SU-DHL-6 (cell line): ENCODE results near the gene LIME1.

Experiments
- H2AFZ ChIP-seq: fragments of 200-600 bp; sonication (generic); 2 replicates; pipeline ENCODE4 v1.6.1; 2014; ENCODE audit warnings: low read depth, mild to moderate bottlenecking, moderate library complexity, mixed read lengths, antibody characterized with exemption, low read length; ENCODE audit not compliant: severe bottlenecking
- H3F3A ChIP-seq: fragments of 200-600 bp; shearing (Covaris generic); 2 replicates; pipeline ENCODE4 v1.6.0; 2016; ENCODE audit warnings: antibody characterized with exemption, mild to moderate bottlenecking; ENCODE audit not compliant: insufficient read depth
- H3K27ac ChIP-seq: fragments of 200-600 bp; sonication (generic); 2 replicates; pipeline ENCODE4 v1.5.1; 2016; ENCODE audit warnings: low read depth, mild to moderate bottlenecking, low read length, moderate library complexity, mixed read lengths
- H3K27me3 ChIP-seq: fragments of 200-600 bp; sonication (generic), shearing (Covaris generic); 2 replicates; pipeline ENCODE4 v1.6.0; 2014; ENCODE audit warnings: mild to moderate bottlenecking, low read length
- H3K36me3 ChIP-seq: fragments of 200-600 bp; sonication (generic); 2 replicates; pipeline ENCODE4 v1.6.1; 2014; ENCODE audit warnings: mild to moderate bottlenecking, low read length, mixed read lengths
- H3K4me2 ChIP-seq: fragments of 300-600, 200-600 bp; shearing (Covaris generic), sonication (generic); 2 replicates; pipeline ENCODE4 v1.6.0; 2014; ENCODE audit warnings: low read length, low read depth, mild to moderate bottlenecking; ENCODE audit not compliant: poor library complexity, severe bottlenecking
- H3K4me3 ChIP-seq: fragments of 200-600 bp; sonication (generic); 2 replicates; pipeline ENCODE4 v1.5.1; 2014; ENCODE audit warnings: antibody characterized with exemption, low read length, mild to moderate bottlenecking, mixed read lengths; ENCODE audit not compliant: insufficient read depth, poor library complexity, severe bottlenecking
- H3K79me2 ChIP-seq: fragments of 200-600 bp; sonication (generic); 2 replicates; pipeline ENCODE4 v1.6.1; 2014; ENCODE audit warnings: mild to moderate bottlenecking, low read length, moderate library complexity; ENCODE audit not compliant: insufficient read depth
- H3K9ac ChIP-seq: fragments of 200-600 bp; sonication (generic); 2 replicates; pipeline ENCODE4 v1.7.0; 2014; ENCODE audit warnings: mild to moderate bottlenecking, low read length
- H3K9me2 ChIP-seq: fragments of 200-600 bp; sonication (generic); replicated peaks from 2 replicates; pipeline ENCODE4 v1.6.1; 2014; ENCODE audit warnings: low read length; ENCODE audit not compliant: insufficient read depth
- H3K9me3 ChIP-seq: fragments of 200-600 bp; sonication (generic); 2 replicates; pipeline ENCODE4 v1.6.1; 2014; ENCODE audit warnings: low read length, mixed read lengths; ENCODE audit not compliant: insufficient read depth
- H4K20me1 ChIP-seq: fragments of 200-600 bp; sonication (generic); 2 replicates; pipeline ENCODE4 v1.6.1; 2014; ENCODE audit warnings: low read depth, mild to moderate bottlenecking, antibody characterized with exemption, low read length, moderate library complexity, mixed read lengths
- CTCF ChIP-seq: fragments of 200-600 bp; sonication (generic); IDR thresholded peaks from one replicate; pipeline ENCODE4 v1.5.1; 2017; ENCODE audit warnings: antibody characterized with exemption, mild to moderate bottlenecking, low read length, moderate library complexity; ENCODE audit not compliant: insufficient read depth, poor library complexity, severe bottlenecking
- EZH2phosphoT487 ChIP-seq: fragments of 200-600 bp; sonication (generic), shearing (Covaris generic); conservative IDR thresholded peaks from 2 replicates; pipeline ENCODE4 v1.6.1; 2018; ENCODE audit warnings: mild to moderate bottlenecking, antibody characterized with exemption, low read length, moderate library complexity, mixed read lengths

Gene LIME1

GRCh38 chr20:63737695-63737944 is 1.2 kb downstream of the LIME1 start:
- H3K27me3 ChIP-seq = no peaks in the 10 kb centered on the region
- H3K9me3 ChIP-seq = no peaks in the 10 kb centered on the region
- H3K4me2 ChIP-seq = peak overlapping the region; percentile 89
- H3K9ac ChIP-seq = peak overlapping the region; percentile 77
- no peaks in the 10 kb centered on the region for H3K36me3 ChIP-seq
- H3K27ac ChIP-seq = peak overlapping the region; percentile 97
- H3F3A ChIP-seq = peaks cover 17% of the 10 kb centered on the region
- no peaks in the 10 kb centered on the region for H3K79me2 ChIP-seq
- H3K9me2 ChIP-seq = no peaks in the 10 kb centered on the region
- H2AFZ ChIP-seq = no peak overlapping the region
- no peaks in the 10 kb centered on the region for H4K20me1 ChIP-seq
- H3K4me3 ChIP-seq = peak overlapping the region; percentile 55
- TF ChIP-seq EZH2phosphoT487 (no peak), CTCF (no peak)

GRCh38 chr20:63737945-63738686 is 1.7 kb downstream of the LIME1 start:
- Histone ChIP-seq H4K20me1 (no peaks in the 10 kb centered on the region), H3K4me2 (peak overlapping the region; percentile 89), H3K27ac (peak overlapping the region; percentile 97), H3K4me3 (peak overlapping the region; percentile 55), H3K9me3 (no peaks in the 10 kb centered on the region), H3K79me2 (no peaks in the 10 kb centered on the region), H3F3A (peaks cover 18% of the 10 kb centered on the region), H3K9me2 (no peaks in the 10 kb centered on the region), H3K27me3 (no peaks in the 10 kb centered on the region), H2AFZ (no peak overlapping the region), H3K36me3 (no peaks in the 10 kb centered on the region), H3K9ac (peak overlapping the region; percentile 77)
- TF ChIP-seq EZH2phosphoT487 = no peak
- no peak for TF ChIP-seq CTCF

- TF ChIP-seq CTCF (no peak), EZH2phosphoT487 (no peak)
- Histone ChIP-seq H3K4me3 (peak overlapping the region; percentile 55), H3F3A (peaks cover 24% of the 10 kb centered on the region), H4K20me1 (no peaks in the 10 kb centered on the region), H3K9ac (peak overlapping the region; percentile 77), H3K4me2 (peak overlapping the region; percentile 89), H2AFZ (no peak overlapping the region), H3K9me2 (no peaks in the 10 kb centered on the region), H3K27ac (peak overlapping the region; percentile 87), H3K9me3 (no peaks in the 10 kb centered on the region), H3K79me2 (no peaks in the 10 kb centered on the region), H3K36me3 (no peaks in the 10 kb centered on the region), H3K27me3 (no peaks in the 10 kb centered on the region)
Observed at GRCh38 chr20:63738687-63739129, 2.2 kb downstream of the LIME1 start.
